Fibroblast of lung (primary cell): Measurements from ENCODE around the gene IDH2. TPM values are rescaled to one million over a fixed set of nuclear protein-coding genes. Genes with fewer than 3 reads are reported as not detected.

ENCODE experiments used
- DNase-seq, 2 donors: peaks; one replicate each; pipeline versions ENCODE4 v3.0.0 to v3.0.0-alpha.2; 2010; ENCODE audit warnings: low read depth in 2 of 2
- H2AFZ ChIP-seq: 2 replicates; pipeline ENCODE4 v1.5.1; 2012; ENCODE audit warnings: low read length, control low read depth, inconsistent platforms
- H3K27ac ChIP-seq: 2 replicates; pipeline ENCODE4 v1.5.1; 2011; ENCODE audit warnings: low read length, control low read depth; ENCODE audit not compliant: insufficient read depth
- H3K27me3 ChIP-seq: 2 replicates; pipeline ENCODE4 v1.5.1; 2011; ENCODE audit warnings: mild to moderate bottlenecking, low read length; ENCODE audit not compliant: control insufficient read depth, insufficient read depth
- H3K36me3 ChIP-seq: 2 replicates; pipeline ENCODE4 v1.5.1; 2011; ENCODE audit warnings: low read length; ENCODE audit not compliant: control insufficient read depth, insufficient read depth
- H3K4me1 ChIP-seq: 2 replicates; pipeline ENCODE4 v1.5.1; 2011; ENCODE audit warnings: low read length; ENCODE audit not compliant: control insufficient read depth, insufficient read depth; ENCODE audit errors: extremely low read depth
- H3K4me2 ChIP-seq: 2 replicates; pipeline ENCODE4 v1.5.1; 2011; ENCODE audit warnings: low read length, control low read depth; ENCODE audit not compliant: insufficient read depth; ENCODE audit errors: extremely low read depth
- H3K4me3 ChIP-seq, 4 experiments: fragments of 200-600 bp in 1 of 4; sonication (generic) in 1 of 4; replicated peaks in 1 of 4; 2 replicates each; pipeline ENCODE4 v1.5.1; 2011 to 2016; ENCODE audit warnings: low read length in 4 of 4, low read depth in 3 of 4, mild to moderate bottlenecking in 3 of 4, control low read depth in 2 of 4, inconsistent platforms in 1 of 4, mixed read lengths in 1 of 4; ENCODE audit not compliant: insufficient read depth in 1 of 4; ENCODE audit errors: control extremely low read depth in 1 of 4
- H3K79me2 ChIP-seq: 2 replicates; pipeline ENCODE4 v1.5.1; 2012; ENCODE audit warnings: mild to moderate bottlenecking, low read length, inconsistent platforms; ENCODE audit not compliant: control insufficient read depth, insufficient read depth
- H3K9ac ChIP-seq: 2 replicates; pipeline ENCODE4 v1.5.1; 2011; ENCODE audit warnings: mild to moderate bottlenecking, low read length, control low read depth; ENCODE audit not compliant: insufficient read depth
- H3K9me3 ChIP-seq: 2 replicates; pipeline ENCODE4 v1.5.1; 2012; ENCODE audit warnings: low read depth, low read length; ENCODE audit not compliant: control insufficient read depth, insufficient read depth
- H4K20me1 ChIP-seq: 2 replicates; pipeline ENCODE4 v1.5.1; 2011; ENCODE audit warnings: low read length; ENCODE audit not compliant: control insufficient read depth, insufficient read depth; ENCODE audit errors: extremely low read depth
- EZH2 ChIP-seq: IDR thresholded peaks from 2 replicates; pipeline ENCODE4 v1.5.1; 2012; ENCODE audit warnings: low read length, control low read depth, mild to moderate bottlenecking; ENCODE audit errors: missing control alignments
- polyA plus RNA-seq, 2 donors: library from polyadenylated mRNA; depleted of rRNA in 1 of 2; stranded (reverse) in 1 of 2; unstranded in 1 of 2; fragments of >200 nt; gene quantifications; 2 replicates each; pipeline ENCODE4 v1.2.1, GENCODE V29; 2011 to 2012; ENCODE audit warnings: missing spikeins in 1 of 2
- total RNA-seq: library from RNA; depleted of rRNA; stranded (reverse); fragments of >200 nt; gene quantifications from 2 replicates; pipeline ENCODE4 v1.2.1, GENCODE V29; 2014
- TF ChIP-seq, protein P1 (sequence below), 2 donors: IDR thresholded peaks in 1 of 2; conservative IDR thresholded peaks in 1 of 2; 1 replicate in 1 of 2; 2 replicates in 1 of 2; pipeline ENCODE4 v1.5.1; 2011 to 2012; ENCODE audit warnings: low read length in 2 of 2, control low read depth in 1 of 2, inconsistent platforms in 1 of 2, low read depth in 1 of 2, mild to moderate bottlenecking in 1 of 2

Gene IDH2
- total and polyA plus RNA-seq, 2 donors (not counting 1 experiment from before 2014, with no cell fraction given), result 47.9 to 66.0 TPM

DNA sequence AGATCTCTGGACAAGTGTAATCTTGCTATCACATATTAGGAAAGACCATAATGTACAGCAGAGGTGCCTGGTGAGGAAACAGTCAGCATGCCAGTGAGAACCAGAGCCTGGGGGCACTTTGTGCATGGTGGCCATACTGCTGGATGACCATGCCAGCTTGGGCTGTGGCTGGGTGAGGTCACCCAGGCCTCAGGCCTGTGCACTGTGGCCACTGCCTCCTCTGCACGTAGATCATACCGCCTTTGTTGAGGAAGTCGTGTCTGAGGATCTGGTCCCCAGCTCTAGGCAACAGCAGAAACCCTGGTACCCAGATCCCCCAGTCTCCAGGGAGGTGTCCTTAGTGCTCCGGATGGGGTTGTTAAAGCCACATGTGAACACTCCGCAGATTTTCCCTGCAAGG, 62.3 kb downstream of the IDH2 start:
- Histone ChIP-seq H3K9ac (no peak overlapping the region), H3K79me2 (peaks cover 15% of the 10 kb centered on the region), H4K20me1 (no peaks in the 10 kb centered on the region), H2AFZ (no peak overlapping the region), H3K27me3 (no peaks in the 10 kb centered on the region), H3K9me3 (no peaks in the 10 kb centered on the region), H3K4me2 (no peak overlapping the region), H3K36me3 (no peaks in the 10 kb centered on the region), H3K27ac (no peak overlapping the region), H3K4me3 (no peak overlapping the region), H3K4me1 (peaks cover 24% of the 10 kb centered on the region)
- DNase-seq, result no peak
- TF ChIP-seq EZH2, result no peak
- TF ChIP-seq, protein P1, sequence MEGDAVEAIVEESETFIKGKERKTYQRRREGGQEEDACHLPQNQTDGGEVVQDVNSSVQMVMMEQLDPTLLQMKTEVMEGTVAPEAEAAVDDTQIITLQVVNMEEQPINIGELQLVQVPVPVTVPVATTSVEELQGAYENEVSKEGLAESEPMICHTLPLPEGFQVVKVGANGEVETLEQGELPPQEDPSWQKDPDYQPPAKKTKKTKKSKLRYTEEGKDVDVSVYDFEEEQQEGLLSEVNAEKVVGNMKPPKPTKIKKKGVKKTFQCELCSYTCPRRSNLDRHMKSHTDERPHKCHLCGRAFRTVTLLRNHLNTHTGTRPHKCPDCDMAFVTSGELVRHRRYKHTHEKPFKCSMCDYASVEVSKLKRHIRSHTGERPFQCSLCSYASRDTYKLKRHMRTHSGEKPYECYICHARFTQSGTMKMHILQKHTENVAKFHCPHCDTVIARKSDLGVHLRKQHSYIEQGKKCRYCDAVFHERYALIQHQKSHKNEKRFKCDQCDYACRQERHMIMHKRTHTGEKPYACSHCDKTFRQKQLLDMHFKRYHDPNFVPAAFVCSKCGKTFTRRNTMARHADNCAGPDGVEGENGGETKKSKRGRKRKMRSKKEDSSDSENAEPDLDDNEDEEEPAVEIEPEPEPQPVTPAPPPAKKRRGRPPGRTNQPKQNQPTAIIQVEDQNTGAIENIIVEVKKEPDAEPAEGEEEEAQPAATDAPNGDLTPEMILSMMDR (conservative IDR thresholded peaks at IDR 0.05 in 1 of 2, IDR thresholded peaks at IDR 0.05 in 1 of 2; ENCODE audit: low read depth in 1 of 2, low read length in 2 of 2), result no peak

GRCh38 chr15:90038632-90039095, 63.6 kb downstream of the IDH2 start:
- H3K9me3 ChIP-seq, result no peaks in the 10 kb centered on the region
- no peaks in the 10 kb centered on the region for H4K20me1 ChIP-seq
- no peak for TF ChIP-seq EZH2
- TF ChIP-seq, protein P1 (conservative IDR thresholded peaks at IDR 0.05 in 1 of 2, IDR thresholded peaks at IDR 0.05 in 1 of 2; ENCODE audit: low read depth in 1 of 2, low read length in 2 of 2), result no peak
- H3K9ac ChIP-seq, result no peak overlapping the region
- peaks cover 18% of the 10 kb centered on the region for H3K79me2 ChIP-seq
- H3K4me2 ChIP-seq, result no peak overlapping the region
- H3K36me3 ChIP-seq, result no peaks in the 10 kb centered on the region
- H3K27me3 ChIP-seq, result no peaks in the 10 kb centered on the region
- H3K4me1 ChIP-seq, result peaks cover 32% of the 10 kb centered on the region
- H2AFZ ChIP-seq, result no peak overlapping the region
- no peak for DNase-seq
- H3K4me3 ChIP-seq, result no peak overlapping the region
- no peak overlapping the region for H3K27ac ChIP-seq

DNA sequence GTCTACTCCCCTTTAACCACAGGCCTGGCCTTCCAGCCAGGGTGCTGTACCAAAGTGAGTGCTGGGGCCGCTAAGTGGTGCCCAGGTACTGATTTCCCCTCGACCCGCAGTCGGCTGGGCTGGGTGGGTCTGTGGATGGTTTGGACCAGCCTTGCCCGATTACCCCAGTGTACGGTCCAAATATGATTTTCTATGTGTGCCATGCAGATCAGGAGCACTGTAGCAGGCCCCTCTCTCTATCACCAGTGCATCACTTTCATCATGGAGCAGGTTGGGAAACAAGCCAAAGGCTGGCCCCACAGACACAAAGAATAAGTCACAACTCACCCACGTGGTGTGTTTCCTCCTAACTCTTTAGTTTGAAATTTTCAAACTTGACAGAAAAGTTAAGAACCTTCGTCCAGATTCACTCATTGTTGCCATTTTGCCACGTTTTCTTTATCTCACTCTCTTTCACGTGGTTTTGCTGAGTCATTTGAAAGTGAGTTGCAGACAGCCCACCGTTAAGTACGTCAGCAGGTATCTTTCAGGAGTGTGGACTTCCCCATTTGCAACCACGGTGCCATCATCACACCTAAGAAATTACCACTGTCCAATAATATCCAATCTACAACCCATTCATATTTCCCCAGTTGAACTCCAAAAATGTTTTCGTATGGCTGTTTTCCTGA, 64.2 kb downstream of the IDH2 start:
- no peaks in the 10 kb centered on the region for H3K36me3 ChIP-seq
- H3K27me3 ChIP-seq, result no peaks in the 10 kb centered on the region
- H3K4me2 ChIP-seq, result peak overlapping the region; percentile 7
- no peak overlapping the region for H3K4me3 ChIP-seq
- H2AFZ ChIP-seq, result no peak overlapping the region
- no peak for TF ChIP-seq EZH2
- TF ChIP-seq, protein P1 (conservative IDR thresholded peaks at IDR 0.05 in 1 of 2, IDR thresholded peaks at IDR 0.05 in 1 of 2; ENCODE audit: low read depth in 1 of 2, low read length in 2 of 2), result no peak
- H4K20me1 ChIP-seq, result no peaks in the 10 kb centered on the region
- no peaks in the 10 kb centered on the region for H3K9me3 ChIP-seq
- peaks cover 32% of the 10 kb centered on the region for H3K4me1 ChIP-seq
- H3K79me2 ChIP-seq, result peaks cover 21% of the 10 kb centered on the region
- no peak overlapping the region for H3K9ac ChIP-seq
- H3K27ac ChIP-seq, result peak overlapping the region; percentile 61
- DNase-seq, result peak; percentile 28 to 82
